NCI-H1105 treated with DMSO at 0.1 percent for 48 hours (cell line): ENCODE data around the gene LAMA1.
"Not testable (repeated sequence)": the region's sequence is repeated elsewhere in the genome, so short reads cannot be mapped to it uniquely, and the experiment has no call there.

Experiments
- DNase-seq: peaks from one replicate; lab custom pipeline; 2025; lab: John Stamatoyannopoulos, UW

The LAMA1 gene

GRCh38 chr18:6949800-6950586 lies 167.6 kb downstream of the LAMA1 start:
- peak; percentile 18 for DNase-seq

- DNase-seq, result no peak
Observed at GRCh38 chr18:6948281-6949055, 169.1 kb downstream of the LAMA1 start.

- DNase-seq, result no peak
Observed at GRCh38 chr18:6947338-6948030, 170.1 kb downstream of the LAMA1 start.

GRCh38 chr18:6943143-6943542 lies 174.5 kb downstream of the LAMA1 start:
- no peak for DNase-seq

- no peak for DNase-seq
Observed at GRCh38 chr18:6942742-6943141, 174.9 kb downstream of the LAMA1 start.

- no peak for DNase-seq
Observed at GRCh38 chr18:6941996-6942395, 175.6 kb downstream of the LAMA1 start.

- no peak for DNase-seq
Observed at GRCh38 chr18:6940451-6940850, 177.1 kb downstream of the LAMA1 start.

- DNase-seq, result no peak
Observed at GRCh38 chr18:6939972-6940371, 177.6 kb downstream of the LAMA1 start.

GRCh38 chr18:6938403-6938802 lies 179.2 kb downstream of the LAMA1 start:
- DNase-seq, result not testable (repeated sequence)

- no peak for DNase-seq
Observed at GRCh38 chr18:6938003-6938402, 179.6 kb downstream of the LAMA1 start.

GRCh38 chr18:6934859-6935258 lies 182.7 kb downstream of the LAMA1 start:
- DNase-seq, result no peak

GRCh38 chr18:6929370-6930102 lies 188.1 kb downstream of the LAMA1 start:
- no peak for DNase-seq

- no peak for DNase-seq
Observed at GRCh38 chr18:6928359-6928758, 189.2 kb downstream of the LAMA1 start.

GRCh38 chr18:6927153-6927552 lies 190.4 kb downstream of the LAMA1 start:
- DNase-seq, result no peak

- DNase-seq, result no peak
Observed at GRCh38 chr18:6923220-6923619, 194.4 kb downstream of the LAMA1 start.

- no peak for DNase-seq
Observed at GRCh38 chr18:6921571-6921970, 196.0 kb downstream of the LAMA1 start.

- no peak for DNase-seq
Observed at GRCh38 chr18:6920099-6920955, 197.3 kb downstream of the LAMA1 start.

GRCh38 chr18:6917072-6917471 lies 200.5 kb downstream of the LAMA1 start:
- DNase-seq, result no peak

GRCh38 chr18:6901286-6901926 lies 216.2 kb downstream of the LAMA1 start:
- no peak for DNase-seq

GRCh38 chr18:6891788-6892187 lies 225.8 kb downstream of the LAMA1 start:
- no peak for DNase-seq
